ENCODE data around the gene PIEZO1.
"Not testable (repeated sequence)": the region's sequence is repeated elsewhere in the genome, so short reads cannot be mapped to it uniquely, and the experiment has no call there.

The PIEZO1 gene

DNA sequence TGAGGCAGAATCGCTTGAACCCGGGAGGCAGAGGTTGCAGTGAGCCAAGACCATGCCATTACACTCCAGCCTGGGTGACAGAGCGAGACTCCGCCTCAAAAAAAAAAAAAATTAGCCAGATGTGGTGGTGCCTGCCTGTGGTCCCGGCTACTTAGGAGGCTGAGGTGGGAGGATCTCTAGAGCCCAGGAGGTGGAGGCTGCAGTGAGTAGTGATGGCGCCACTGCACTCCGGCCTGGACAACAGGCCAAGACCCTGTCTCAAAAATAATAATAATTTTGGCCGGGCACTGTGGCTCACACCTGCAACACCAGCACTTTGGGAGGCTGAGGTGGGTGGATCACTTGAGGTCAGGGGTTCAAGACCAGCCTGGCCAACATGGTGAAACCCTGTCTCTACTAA is 3.7 kb upstream of the PIEZO1 start:
- CTCF ChIA-PET = interaction anchor here (0.7 to 1.4 kb wide), 2 partner anchors 9 to 43 kb away, joined by 3 to 4 read pairs; no protein-coding TSS in a partner anchor
- peaks cover 47% of the 10 kb centered on the region for H3K4me1 Mint-ChIP-seq
- H3K4me3 Mint-ChIP-seq, DNase-seq, H3K27ac Mint-ChIP-seq, H3K36me3 Mint-ChIP-seq, H3K27me3 Mint-ChIP-seq, H3K9me3 Mint-ChIP-seq: not testable (repeated sequence)

- Mint-ChIP-seq H3K4me3 (no peak overlapping the region), H3K36me3 (peaks cover 5% of the 10 kb centered on the region), H3K27ac (no peak overlapping the region), H3K9me3 (no peaks in the 10 kb centered on the region), H3K4me1 (peaks cover 47% of the 10 kb centered on the region), H3K27me3 (peaks cover 8% of the 10 kb centered on the region)
- no peak for DNase-seq
- CTCF ChIA-PET = interaction anchor here (0.6 to 2.5 kb wide), 4 partner anchors 42 to 78 kb away, joined by 3 to 11 read pairs (median 7); no protein-coding TSS in a partner anchor
Observed at GRCh38 chr16:88787579-88788314, 2.7 kb upstream of the PIEZO1 start.

DNA sequence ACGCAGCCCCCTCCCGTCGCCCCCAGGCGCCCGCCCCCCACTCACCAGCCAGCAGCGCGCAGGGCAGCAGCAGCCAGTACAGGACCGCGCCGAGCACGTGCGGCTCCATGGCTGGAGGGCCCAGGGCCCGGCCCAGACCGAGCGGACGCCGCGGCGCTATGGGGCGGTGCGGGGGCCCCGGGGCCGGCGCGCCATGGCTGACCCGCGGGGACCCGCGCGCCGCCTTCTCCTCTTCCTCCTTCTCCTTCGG is 239 bp downstream of the PIEZO1 start:
- CTCF ChIA-PET = interaction anchor here (0.5 to 4.8 kb wide), 5 partner anchors 14 to 47 kb away, joined by 3 to 40 read pairs (median 7); no protein-coding TSS in a partner anchor
- no peak overlapping the region for H3K27ac Mint-ChIP-seq
- H3K9me3 Mint-ChIP-seq = no peaks in the 10 kb centered on the region
- peaks cover 5% of the 10 kb centered on the region for H3K36me3 Mint-ChIP-seq
- H3K27me3 Mint-ChIP-seq = peaks cover 8% of the 10 kb centered on the region
- DNase-seq = no peak
- H3K4me1 Mint-ChIP-seq = peaks cover 49% of the 10 kb centered on the region
- H3K4me3 Mint-ChIP-seq = peak overlapping the region; percentile 44

GRCh38 chr16:88784074-88784855 is 755 bp downstream of the PIEZO1 start:
- Mint-ChIP-seq H3K36me3 (peaks cover 5% of the 10 kb centered on the region), H3K27me3 (peaks cover 8% of the 10 kb centered on the region), H3K9me3 (no peaks in the 10 kb centered on the region), H3K4me1 (peaks cover 49% of the 10 kb centered on the region), H3K4me3 (peak overlapping the region; percentile 77), H3K27ac (peak overlapping the region; percentile 88)
- peak; percentile 71 for DNase-seq
- CTCF ChIA-PET = interaction anchor here (0.5 to 4.8 kb wide), 3 partner anchors 15 to 40 kb away, joined by 3 to 40 read pairs (median 4); no protein-coding TSS in a partner anchor

- CTCF ChIA-PET = interaction anchor here (3.2 to 5.0 kb wide), 4 partner anchors 16 to 47 kb away, joined by 12 to 49 read pairs (median 27); no protein-coding TSS in a partner anchor
- peak overlapping the region; percentile 77 for H3K4me3 Mint-ChIP-seq
- H3K9me3 Mint-ChIP-seq = no peaks in the 10 kb centered on the region
- H3K36me3 Mint-ChIP-seq = peaks cover 5% of the 10 kb centered on the region
- H3K4me1 Mint-ChIP-seq = peaks cover 52% of the 10 kb centered on the region
- peak overlapping the region; percentile 89 for H3K27ac Mint-ChIP-seq
- peak; percentile 44 for DNase-seq
- peaks cover 8% of the 10 kb centered on the region for H3K27me3 Mint-ChIP-seq
Observed at GRCh38 chr16:88783391-88784073, 1.5 kb downstream of the PIEZO1 start.

- Mint-ChIP-seq H3K9me3 (no peaks in the 10 kb centered on the region), H3K4me3 (peak overlapping the region; percentile 77), H3K27ac (peak overlapping the region; percentile 89), H3K27me3 (peaks cover 3% of the 10 kb centered on the region), H3K4me1 (peaks cover 56% of the 10 kb centered on the region), H3K36me3 (peaks cover 5% of the 10 kb centered on the region)
- DNase-seq = peak; percentile 52
- CTCF ChIA-PET = interaction anchor here (1.2 to 5.0 kb wide), 9 partner anchors 11 to 76 kb away, joined by 3 to 49 read pairs (median 8); partner anchors contain the start of gene CDT1
Observed at GRCh38 chr16:88782454-88783390, 2.3 kb downstream of the PIEZO1 start.

- Mint-ChIP-seq H3K36me3 (peaks cover 8% of the 10 kb centered on the region), H3K4me1 (peaks cover 56% of the 10 kb centered on the region), H3K27me3 (no peaks in the 10 kb centered on the region), H3K9me3 (no peaks in the 10 kb centered on the region), H3K27ac (peak overlapping the region; percentile 89), H3K4me3 (peak overlapping the region; percentile 77)
- peak; percentile 86 for DNase-seq
- CTCF ChIA-PET = interaction anchor here (0.9 to 5.0 kb wide), 15 partner anchors 13 to 100 kb away, joined by 3 to 49 read pairs (median 4); partner anchors contain the start of gene CDT1
Observed at GRCh38 chr16:88781140-88782077, 3.6 kb downstream of the PIEZO1 start.

DNA sequence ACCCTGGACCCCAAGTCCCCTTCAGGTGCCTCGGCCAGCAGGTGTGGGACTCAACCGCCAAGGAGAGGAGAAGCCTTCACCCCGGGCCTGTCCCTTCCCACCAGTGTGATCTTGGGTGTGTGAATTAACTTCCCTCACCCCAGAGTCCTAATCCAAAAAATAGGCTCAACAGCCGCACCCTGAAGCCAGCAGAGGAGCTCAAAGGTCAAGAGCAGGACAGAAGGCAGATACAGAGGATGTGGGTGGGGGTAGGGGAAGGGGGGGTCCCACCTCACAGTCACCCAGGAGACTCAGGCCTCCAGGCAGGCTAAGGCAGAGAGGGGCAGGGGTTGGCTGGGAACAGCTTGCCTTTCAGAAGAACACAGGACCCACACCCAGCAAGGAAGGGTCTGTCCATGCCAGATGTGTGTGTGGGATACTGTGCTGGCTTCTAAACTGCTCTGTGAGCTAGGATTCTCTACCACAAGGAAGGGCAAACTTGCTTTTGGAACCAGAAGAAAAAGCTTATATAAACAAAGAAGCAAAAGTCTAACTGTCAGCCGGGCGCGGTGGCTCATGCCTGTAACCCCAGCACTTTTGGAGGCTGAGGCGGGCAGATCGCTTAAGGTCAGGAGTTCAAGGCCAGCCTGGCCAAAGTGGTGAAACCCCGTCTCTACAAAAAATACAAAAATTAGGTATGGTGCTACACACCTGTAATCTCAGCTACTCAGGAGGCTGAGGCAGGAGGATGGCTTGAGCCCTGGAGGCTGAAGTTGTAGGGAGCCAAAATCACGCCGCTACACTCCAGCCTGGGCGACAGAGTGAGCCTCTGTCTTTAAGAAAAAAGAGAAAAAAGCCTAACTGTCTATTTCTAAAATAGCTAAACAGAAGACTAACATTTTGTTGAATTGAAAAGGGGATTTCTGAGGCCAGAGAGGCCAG is 4.6 kb downstream of the PIEZO1 start:
- no peaks in the 10 kb centered on the region for H3K27me3 Mint-ChIP-seq
- peaks cover 56% of the 10 kb centered on the region for H3K4me1 Mint-ChIP-seq
- peak overlapping the region; percentile 77 for H3K4me3 Mint-ChIP-seq
- CTCF ChIA-PET = interaction anchor here (0.6 to 5.0 kb wide), 12 partner anchors 8 to 99 kb away, joined by 3 to 49 read pairs (median 4); no protein-coding TSS in a partner anchor
- peaks cover 9% of the 10 kb centered on the region for H3K36me3 Mint-ChIP-seq
- peak overlapping the region; percentile 89 for H3K27ac Mint-ChIP-seq
- H3K9me3 Mint-ChIP-seq = no peaks in the 10 kb centered on the region
- DNase-seq = no peak

DNA sequence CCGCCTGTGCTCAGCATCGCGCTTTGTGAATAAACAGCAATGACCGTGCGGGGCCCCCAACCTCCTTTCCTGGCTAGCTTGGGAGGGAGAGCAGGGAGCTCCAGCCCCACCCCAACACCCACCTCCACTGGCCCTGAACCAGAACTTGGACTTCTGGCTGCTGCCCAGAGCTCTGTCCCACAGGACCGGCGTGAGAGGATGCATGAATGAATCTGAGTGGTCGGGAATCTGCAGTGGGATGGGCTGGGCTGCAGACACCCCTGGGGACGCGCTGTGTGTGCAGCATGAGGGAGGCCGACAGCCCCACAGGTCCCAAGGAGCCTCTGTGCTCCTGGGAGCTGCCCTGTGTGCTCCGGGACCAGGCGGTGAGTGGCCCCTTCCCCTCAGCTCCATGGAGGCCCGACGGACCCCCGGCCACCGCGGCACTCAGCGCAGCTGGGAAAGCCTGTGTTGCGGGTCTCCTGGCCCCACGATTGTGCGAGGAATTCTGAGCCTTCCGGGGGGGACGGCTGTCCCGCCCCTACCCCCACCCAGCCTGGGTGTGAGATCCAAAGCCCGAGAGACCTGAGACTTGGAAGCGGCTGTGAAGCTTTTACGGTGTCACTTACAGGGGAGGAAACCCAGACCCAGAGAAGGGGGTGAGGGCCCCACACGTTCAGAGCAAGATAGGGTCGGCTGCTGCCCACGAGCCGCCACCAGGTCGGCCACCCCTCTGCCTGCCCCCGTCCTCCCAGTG is 5.4 kb downstream of the PIEZO1 start:
- Mint-ChIP-seq H3K27ac (peak overlapping the region; percentile 89), H3K36me3 (peaks cover 11% of the 10 kb centered on the region), H3K4me3 (peak overlapping the region; percentile 77), H3K4me1 (peaks cover 59% of the 10 kb centered on the region), H3K9me3 (no peaks in the 10 kb centered on the region), H3K27me3 (no peaks in the 10 kb centered on the region)
- CTCF ChIA-PET = interaction anchor here (0.7 to 5.0 kb wide), 2 partner anchors 13 to 43 kb away, joined by 4 to 49 read pairs; no protein-coding TSS in a partner anchor
- DNase-seq = no peak

DNA sequence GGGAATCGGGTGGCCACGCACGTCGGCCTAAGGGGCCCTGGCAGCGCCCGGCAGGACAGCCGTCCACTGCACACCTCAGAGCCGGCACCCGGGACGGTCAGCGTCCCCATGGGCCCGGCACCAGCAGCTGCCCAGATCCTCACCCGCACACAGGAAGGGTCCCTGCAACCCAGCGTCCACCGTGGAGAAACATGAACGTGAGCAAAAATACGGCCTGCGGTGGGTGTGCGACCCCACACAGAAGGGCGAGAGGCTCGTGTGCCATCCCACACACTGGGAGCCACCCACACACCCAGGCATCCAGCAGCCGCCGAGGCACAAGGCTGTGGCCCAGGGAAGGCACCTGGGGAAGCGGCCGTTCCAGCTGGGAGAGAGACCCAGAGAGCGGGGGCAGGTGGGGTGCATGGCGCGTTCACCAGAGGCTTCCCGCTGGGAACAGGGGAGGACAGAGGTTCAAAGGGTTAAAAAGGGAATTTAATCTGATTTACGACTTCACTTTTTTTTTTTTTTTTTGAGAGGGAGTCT is 6.4 kb downstream of the PIEZO1 start:
- H3K4me3 Mint-ChIP-seq = no peak overlapping the region
- H3K27me3 Mint-ChIP-seq = no peaks in the 10 kb centered on the region
- peaks cover 10% of the 10 kb centered on the region for H3K36me3 Mint-ChIP-seq
- CTCF ChIA-PET = interaction anchor here (5.0 kb wide), 1 partner anchor 42 kb away, joined by 49 read pairs; no protein-coding TSS in a partner anchor
- peaks cover 63% of the 10 kb centered on the region for H3K4me1 Mint-ChIP-seq
- no peak for DNase-seq
- no peaks in the 10 kb centered on the region for H3K9me3 Mint-ChIP-seq
- H3K27ac Mint-ChIP-seq = peak overlapping the region; percentile 55

- CTCF ChIA-PET = no interaction called here
- no peaks in the 10 kb centered on the region for H3K27me3 Mint-ChIP-seq
- no peak overlapping the region for H3K4me3 Mint-ChIP-seq
- peaks cover 6% of the 10 kb centered on the region for H3K36me3 Mint-ChIP-seq
- no peak for DNase-seq
- no peaks in the 10 kb centered on the region for H3K9me3 Mint-ChIP-seq
- H3K4me1 Mint-ChIP-seq = peaks cover 59% of the 10 kb centered on the region
- H3K27ac Mint-ChIP-seq = no peak overlapping the region
Observed at GRCh38 chr16:88778271-88778525, 6.8 kb downstream of the PIEZO1 start.

All from activated naive CD4-positive, alpha-beta T cell treated with anti-CD3 and anti-CD28 coated beads, Interleukin-2, amount 10 ng/mL, durations not matched to agents 7 days and 5 days (primary cell).